Endothelial cell (in vitro differentiated cells): Measurements from ENCODE around the gene MAP4K1. TPM values are rescaled to one million over a fixed set of nuclear protein-coding genes. Genes with fewer than 3 reads are reported as not detected.

Source experiments
- DNase-seq: peaks from one replicate; pipeline ENCODE4 v3.0.0; 2021; ENCODE audit warnings: low spot score
- H3K27ac Mint-ChIP-seq: one replicate; pipeline ENCODE4 v1.8.0; 2021; ENCODE audit warnings: mixed read lengths, inconsistent platforms; ENCODE audit not compliant: unreplicated experiment
- H3K27me3 Mint-ChIP-seq: one replicate; pipeline ENCODE4 v1.8.0; 2021; ENCODE audit warnings: mild to moderate bottlenecking, moderate library complexity, mixed read lengths, inconsistent platforms; ENCODE audit not compliant: unreplicated experiment
- H3K36me3 Mint-ChIP-seq: one replicate; pipeline ENCODE4 v1.8.0; 2021; ENCODE audit warnings: mild to moderate bottlenecking, low read depth, mixed read lengths, inconsistent platforms; ENCODE audit not compliant: unreplicated experiment
- H3K4me1 Mint-ChIP-seq: one replicate; pipeline ENCODE4 v1.8.0; 2021; ENCODE audit warnings: mild to moderate bottlenecking, mixed read lengths, inconsistent platforms; ENCODE audit not compliant: unreplicated experiment
- H3K4me3 Mint-ChIP-seq: one replicate; pipeline ENCODE4 v1.8.0; 2021; ENCODE audit warnings: mild to moderate bottlenecking, mixed read lengths, inconsistent platforms; ENCODE audit not compliant: unreplicated experiment
- H3K9me3 Mint-ChIP-seq: one replicate; pipeline ENCODE4 v1.8.0; 2021; ENCODE audit warnings: mixed read lengths, inconsistent platforms; ENCODE audit not compliant: unreplicated experiment
- CTCF ChIP-seq: fragments of 200-600 bp; sonication (generic); IDR thresholded peaks from one replicate; pipeline ENCODE4 v1.5.0; 2021; ENCODE audit warnings: antibody characterized with exemption; ENCODE audit not compliant: unreplicated experiment
- total RNA-seq: library from RNA; stranded (reverse); fragmentation: NEBNext Ultra II Directional; extraction: Animal tissue kit (Norgen Biotek cat#: 25700); gene quantifications from one replicate; pipeline ENCODE4 v1.2.1, GENCODE V29; 2021; ENCODE audit not compliant: unreplicated experiment

Gene MAP4K1
- total RNA-seq, 1 donor from 2014 or later = 7.5 TPM

GRCh38 chr19:38619361-38620174, 1.8 kb upstream of the MAP4K1 start:
- H3K27ac Mint-ChIP-seq = peak overlapping the region; percentile 100
- DNase-seq = no peak
- no peak for TF ChIP-seq CTCF
- no peaks in the 10 kb centered on the region for H3K9me3 Mint-ChIP-seq
- peaks cover 29% of the 10 kb centered on the region for H3K36me3 Mint-ChIP-seq
- peak overlapping the region; percentile 100 for H3K4me3 Mint-ChIP-seq
- H3K4me1 Mint-ChIP-seq = peaks cover 22% of the 10 kb centered on the region
- peaks cover 18% of the 10 kb centered on the region for H3K27me3 Mint-ChIP-seq

- peak; percentile 99 for DNase-seq
Measured at GRCh38 chr19:38618590-38619360, 1.0 kb upstream of the MAP4K1 start, which contains the start of gene EIF3K. Gene EIF3K, plus strand, starts transcription at chr19:38619188. Its CDS starts 81 bp downstream, at chr19:38619269.

GRCh38 chr19:38617283-38617763, 430 bp downstream of the MAP4K1 start:
- Mint-ChIP-seq H3K4me1 (peaks cover 19% of the 10 kb centered on the region), H3K4me3 (peak overlapping the region; percentile 60), H3K27me3 (peaks cover 20% of the 10 kb centered on the region), H3K36me3 (peaks cover 15% of the 10 kb centered on the region), H3K9me3 (no peaks in the 10 kb centered on the region), H3K27ac (no peak overlapping the region)
- TF ChIP-seq CTCF = no peak
- DNase-seq = no peak

More at GRCh38 chr19:38618590-38619360, 1.0 kb upstream of the MAP4K1 start, which contains the start of gene EIF3K:
- TF ChIP-seq CTCF = no peak
- peak within 1 kb of the TSS; percentile 100 for H3K4me3 Mint-ChIP-seq
- H3K9me3 Mint-ChIP-seq = no peaks in the 10 kb centered on the region
- peaks cover 22% of the 10 kb centered on the region for H3K4me1 Mint-ChIP-seq
- peaks cover 18% of the 10 kb centered on the region for H3K27me3 Mint-ChIP-seq
- H3K27ac Mint-ChIP-seq = peak within 1 kb of the TSS; percentile 100
- H3K36me3 Mint-ChIP-seq = peaks cover 24% of the 10 kb centered on the region

GRCh38 chr19:38616265-38616664, 1.5 kb downstream of the MAP4K1 start:
- Mint-ChIP-seq H3K4me1 (peaks cover 15% of the 10 kb centered on the region), H3K4me3 (no peak overlapping the region), H3K36me3 (peaks cover 5% of the 10 kb centered on the region), H3K27me3 (peaks cover 16% of the 10 kb centered on the region), H3K27ac (no peak overlapping the region), H3K9me3 (no peaks in the 10 kb centered on the region)
- no peak for DNase-seq
- TF ChIP-seq CTCF = no peak
